HG02763 (cell line): ENCODE data around the gene RARA.
"Not testable (repeated sequence)": the region's sequence is repeated elsewhere in the genome, so short reads cannot be mapped to it uniquely, and the experiment has no call there.

ENCODE experiments used
- ATAC-seq: cut with Tn5 transposase; IDR thresholded peaks from one replicate; pipeline ENCODE4 v1.9.1; 2021; ENCODE audit warnings: mild to moderate bottlenecking, moderate library complexity; ENCODE audit not compliant: unreplicated experiment

RARA gene

GRCh38 chr17:40373999-40374398, 65.0 kb downstream of the RARA start:
- ATAC-seq = no peak

- ATAC-seq = no peak
Observed at GRCh38 chr17:40374821-40375498, 66.0 kb downstream of the RARA start.

- not testable (repeated sequence) for ATAC-seq
Observed at GRCh38 chr17:40375786-40376185, 66.8 kb downstream of the RARA start.

GRCh38 chr17:40376541-40376940, 67.6 kb downstream of the RARA start:
- not testable (repeated sequence) for ATAC-seq

- no peak for ATAC-seq
Observed at GRCh38 chr17:40377832-40378231, 68.9 kb downstream of the RARA start.

GRCh38 chr17:40378966-40379365, 70.0 kb downstream of the RARA start:
- ATAC-seq = no peak

- ATAC-seq = no peak
Observed at GRCh38 chr17:40382251-40382650, 73.3 kb downstream of the RARA start.

- ATAC-seq = not testable (repeated sequence)
Observed at GRCh38 chr17:40386555-40386954, 77.6 kb downstream of the RARA start.

- ATAC-seq = no peak
Observed at GRCh38 chr17:40399185-40399584, 90.2 kb downstream of the RARA start.

GRCh38 chr17:40402668-40403067, 93.7 kb downstream of the RARA start:
- ATAC-seq = no peak

GRCh38 chr17:40404003-40404402, 95.0 kb downstream of the RARA start:
- ATAC-seq = no peak
